Measurements from ENCODE around the gene RFX4. TPM values are rescaled to one million over a fixed set of nuclear protein-coding genes. Genes with fewer than 3 reads are reported as not detected.

RFX4 gene
- total RNA-seq, 2 donors from 2014 or later: 10.6 TPM; not detected in 1

DNA sequence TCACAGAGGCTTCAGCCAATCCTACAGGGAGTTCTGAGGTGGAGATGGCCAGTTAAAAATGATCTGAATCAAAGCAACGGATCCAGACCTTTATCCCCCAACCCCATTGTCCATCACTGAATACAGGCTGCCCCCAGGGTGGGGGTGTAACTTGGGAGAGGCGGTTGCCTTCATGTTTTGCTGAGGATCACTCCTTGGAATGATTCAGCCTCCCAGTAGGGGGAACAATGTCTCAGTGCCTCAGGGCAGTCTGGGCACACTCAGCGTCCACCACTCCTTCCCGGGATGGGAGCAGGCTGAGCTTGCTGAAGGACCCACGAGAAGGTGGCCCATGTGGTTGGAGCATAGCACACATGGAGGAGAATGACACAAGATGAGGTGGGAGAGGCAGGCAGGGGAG, 60.2 kb downstream of the RFX4 start:
- no peak overlapping the region for H3K27ac ChIP-seq
- H3K9me3 ChIP-seq: no peaks in the 10 kb centered on the region
- TF ChIP-seq POLR2A (IDR thresholded peaks at IDR 0.05) (no peak), POLR2AphosphoS5 (IDR thresholded peaks at IDR 0.05) (no peak), CTCF (IDR thresholded peaks at IDR 0.05) (no peak)
- H3K4me3 ChIP-seq: no peak overlapping the region
- H3K36me3 ChIP-seq: no peaks in the 10 kb centered on the region
- intact Hi-C loops (cut with DNase I): no loop called here
- H3K27me3 ChIP-seq (replicated peaks; ENCODE audit: insufficient read depth): no peaks in the 10 kb centered on the region
- 75% methylated on average over 5 of the region's 5 CpGs for WGBS
- no peak for DNase-seq (ENCODE audit: low spot score)
- no peaks in the 10 kb centered on the region for H3K4me1 ChIP-seq (replicated peaks)

GRCh38 chr12:106644335-106645073, 61.7 kb downstream of the RFX4 start:
- Histone ChIP-seq H3K9me3 (no peaks in the 10 kb centered on the region), H3K27me3 (replicated peaks; ENCODE audit: insufficient read depth) (no peaks in the 10 kb centered on the region), H3K4me1 (replicated peaks) (no peaks in the 10 kb centered on the region), H3K4me3 (no peak overlapping the region), H3K27ac (peak overlapping the region; percentile 9 to 52), H3K36me3 (no peaks in the 10 kb centered on the region)
- no peak for DNase-seq (ENCODE audit: low spot score)
- WGBS: 77% methylated on average over 16 of the region's 16 CpGs
- no peak for TF ChIP-seq POLR2A (IDR thresholded peaks at IDR 0.05)
- TF ChIP-seq POLR2AphosphoS5 (IDR thresholded peaks at IDR 0.05): no peak
- intact Hi-C loops (cut with DNase I): no loop called here

DNA sequence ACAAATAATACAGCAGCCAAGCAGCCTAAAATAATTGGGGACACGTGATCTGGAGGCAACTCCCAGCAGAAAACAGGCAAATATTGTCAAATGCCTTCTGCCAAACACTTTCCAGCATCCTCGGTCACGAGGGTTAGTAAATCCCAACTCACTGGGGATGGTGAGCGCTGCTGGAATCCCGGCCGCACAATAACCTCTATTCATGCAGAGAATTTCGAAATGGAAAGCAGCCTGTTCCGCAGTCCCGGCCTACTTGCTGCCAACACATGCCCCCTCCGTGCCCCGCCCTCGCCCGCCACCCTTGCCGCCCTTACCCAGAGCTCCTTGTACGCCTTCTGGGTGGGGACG, 62.2 kb downstream of the RFX4 start:
- no peak for TF ChIP-seq CTCF (IDR thresholded peaks at IDR 0.05)
- peak; percentile 90 for TF ChIP-seq POLR2AphosphoS5 (IDR thresholded peaks at IDR 0.05)
- Histone ChIP-seq H3K9me3 (no peaks in the 10 kb centered on the region), H3K4me3 (no peak overlapping the region), H3K27ac (peak overlapping the region; percentile 42 to 52), H3K4me1 (replicated peaks) (no peaks in the 10 kb centered on the region), H3K27me3 (replicated peaks; ENCODE audit: insufficient read depth) (no peaks in the 10 kb centered on the region), H3K36me3 (no peaks in the 10 kb centered on the region)
- WGBS: 44% methylated on average over 16 of the region's 16 CpGs
- DNase-seq (ENCODE audit: low spot score): peak; percentile 92
- intact Hi-C loops (cut with DNase I): no loop called here

DNA sequence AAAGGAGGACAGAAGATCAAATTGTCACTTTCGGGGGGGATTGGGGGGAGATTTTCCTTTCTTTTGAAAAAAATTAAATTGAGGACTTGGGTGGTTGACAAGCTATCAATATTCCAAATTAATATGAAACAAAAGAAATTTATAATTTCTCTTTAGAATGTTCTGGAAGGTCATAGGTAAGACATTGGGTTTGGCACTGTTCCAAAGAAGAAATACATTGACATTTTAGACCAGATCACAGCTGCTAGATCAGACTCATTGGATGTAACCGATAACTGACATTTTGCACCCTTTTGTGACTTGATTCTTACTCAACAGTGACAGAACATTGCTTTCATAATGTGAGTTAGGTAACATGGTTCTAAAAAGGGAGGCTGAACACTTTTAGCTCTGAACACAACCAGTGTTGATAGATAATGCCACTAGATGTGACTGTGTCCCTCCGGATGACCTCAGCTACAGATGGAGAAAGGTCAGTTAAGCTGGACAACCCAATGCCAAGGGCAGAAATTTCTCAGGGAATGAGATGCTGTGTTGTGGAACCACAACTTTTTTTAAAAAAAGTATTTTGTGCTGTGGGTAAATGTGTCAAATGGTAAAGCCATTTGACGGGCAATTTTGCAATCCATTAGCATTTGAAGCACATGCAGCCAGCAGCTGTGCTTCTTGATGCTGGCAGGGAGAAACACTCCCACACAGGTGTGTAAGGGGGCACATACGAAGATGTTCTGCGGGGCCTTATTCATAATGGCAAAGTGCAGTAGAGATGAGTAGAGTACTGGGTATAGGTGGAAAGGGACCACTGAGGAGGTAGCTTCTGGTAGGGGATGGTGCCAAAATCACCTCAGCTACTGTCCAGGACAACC, 62.9 kb downstream of the RFX4 start:
- TF ChIP-seq POLR2A (IDR thresholded peaks at IDR 0.05) (no peak), CTCF (IDR thresholded peaks at IDR 0.05) (no peak), POLR2AphosphoS5 (IDR thresholded peaks at IDR 0.05) (no peak)
- no peaks in the 10 kb centered on the region for H3K9me3 ChIP-seq
- peak overlapping the region; percentile 42 to 52 for H3K27ac ChIP-seq
- H3K27me3 ChIP-seq (replicated peaks; ENCODE audit: insufficient read depth): no peaks in the 10 kb centered on the region
- H3K4me1 ChIP-seq (replicated peaks): no peaks in the 10 kb centered on the region
- WGBS: 86% methylated on average over 6 of the region's 6 CpGs
- H3K4me3 ChIP-seq: no peak overlapping the region
- no peak for DNase-seq (ENCODE audit: low spot score)
- intact Hi-C loops (cut with DNase I): no loop called here
- no peaks in the 10 kb centered on the region for H3K36me3 ChIP-seq

- Histone ChIP-seq H3K4me1 (replicated peaks) (no peaks in the 10 kb centered on the region), H3K36me3 (no peaks in the 10 kb centered on the region), H3K27me3 (replicated peaks; ENCODE audit: insufficient read depth) (no peaks in the 10 kb centered on the region), H3K27ac (no peak overlapping the region), H3K4me3 (no peak overlapping the region), H3K9me3 (no peaks in the 10 kb centered on the region)
- intact Hi-C loops (cut with DNase I): no loop called here
- WGBS: 62% methylated on average over 2 of the region's 2 CpGs
- DNase-seq (ENCODE audit: low spot score): no peak
- TF ChIP-seq POLR2AphosphoS5 (IDR thresholded peaks at IDR 0.05) (no peak), CTCF (IDR thresholded peaks at IDR 0.05) (no peak), POLR2A (IDR thresholded peaks at IDR 0.05) (no peak)
Measured at GRCh38 chr12:106646472-106646871, 63.7 kb downstream of the RFX4 start.
